HCEC 1CT (cell line): ENCODE results near the gene WASF3.
"Not testable (repeated sequence)": the region's sequence is repeated elsewhere in the genome, so short reads cannot be mapped to it uniquely, and the experiment has no call there.

Experiments
- DNase-seq: peaks from one replicate; pipeline ENCODE4 v3.0.0-alpha.2; 2017

Gene WASF3

DNA sequence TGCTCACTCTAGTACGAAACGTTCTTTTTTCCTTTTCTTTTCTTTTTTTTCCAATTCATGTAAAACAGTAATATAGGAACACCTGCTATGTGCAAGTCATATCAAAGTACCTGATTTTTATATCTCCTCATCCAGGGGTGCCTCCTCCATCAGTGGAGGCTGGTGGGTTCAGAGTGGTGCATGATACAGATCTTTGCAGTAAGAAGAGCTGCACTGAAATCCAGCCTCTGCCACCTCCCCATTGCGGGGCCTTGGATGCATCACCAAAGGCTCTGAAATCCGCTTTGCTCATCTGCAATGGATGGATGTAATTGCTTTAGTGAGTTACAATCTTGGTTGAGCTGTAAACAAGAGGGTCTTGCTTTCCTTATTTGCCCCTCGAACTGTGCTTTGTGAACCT lies 164.8 kb downstream of the WASF3 start:
- no peak for DNase-seq

DNA sequence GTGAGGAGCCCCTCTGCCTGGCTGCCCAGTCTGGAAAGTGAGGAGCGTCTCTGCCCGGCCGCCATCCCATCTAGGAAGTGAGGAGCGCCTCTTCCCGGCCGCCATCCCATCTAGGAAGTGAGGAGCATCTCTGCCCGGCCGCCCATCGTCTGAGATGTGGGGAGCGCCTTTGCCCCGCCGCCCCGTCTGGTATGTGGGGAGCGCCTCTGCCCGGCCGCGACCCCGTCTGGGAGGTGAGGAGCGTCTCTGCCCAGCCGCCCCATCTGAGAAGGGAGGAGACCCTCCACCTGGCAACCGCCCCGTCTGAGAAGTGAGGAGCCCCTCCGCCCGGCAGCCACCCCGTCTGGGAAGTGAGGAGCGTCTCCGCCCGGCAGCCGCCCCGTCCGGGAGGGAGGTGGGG lies 166.1 kb downstream of the WASF3 start:
- not testable (repeated sequence) for DNase-seq

DNA sequence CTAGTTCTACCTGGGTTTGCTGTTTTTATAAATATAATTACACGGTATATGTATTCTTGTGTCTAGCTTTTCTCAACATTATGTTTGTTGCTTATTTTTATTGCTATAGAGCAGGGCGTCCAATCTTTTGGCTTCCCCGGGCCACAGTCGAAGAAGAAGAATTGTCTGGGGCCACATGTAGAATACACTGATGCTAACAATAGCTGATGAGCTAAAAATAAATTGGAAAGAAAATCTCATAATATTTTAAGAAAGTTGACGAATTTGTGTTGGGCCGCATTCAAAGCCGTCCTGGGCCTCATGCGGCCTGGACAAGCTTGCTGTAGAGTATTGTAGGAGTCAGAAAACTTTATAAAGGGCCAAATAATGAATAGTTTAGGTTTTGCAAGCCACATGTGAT lies 169.2 kb downstream of the WASF3 start:
- DNase-seq, result no peak

DNA sequence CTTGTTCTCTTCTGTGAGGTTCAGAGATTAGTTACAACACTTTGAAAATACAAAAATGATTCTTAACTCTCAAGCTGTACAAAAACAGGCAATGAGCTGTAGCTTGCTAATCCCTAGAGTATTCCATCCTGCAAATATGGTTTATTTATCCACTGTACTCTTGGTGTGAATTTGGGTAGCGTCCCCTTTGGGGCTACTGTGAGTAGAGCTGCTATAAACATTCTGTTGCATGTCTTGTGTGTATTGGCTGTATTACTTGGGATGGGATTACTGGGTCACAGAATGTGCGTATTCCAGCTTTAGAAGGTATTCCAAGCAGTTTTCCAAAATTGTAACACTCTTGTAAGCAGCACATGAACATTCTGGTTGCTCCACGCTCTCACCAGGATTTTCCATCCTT lies 169.6 kb downstream of the WASF3 start:
- DNase-seq, result no peak

DNA sequence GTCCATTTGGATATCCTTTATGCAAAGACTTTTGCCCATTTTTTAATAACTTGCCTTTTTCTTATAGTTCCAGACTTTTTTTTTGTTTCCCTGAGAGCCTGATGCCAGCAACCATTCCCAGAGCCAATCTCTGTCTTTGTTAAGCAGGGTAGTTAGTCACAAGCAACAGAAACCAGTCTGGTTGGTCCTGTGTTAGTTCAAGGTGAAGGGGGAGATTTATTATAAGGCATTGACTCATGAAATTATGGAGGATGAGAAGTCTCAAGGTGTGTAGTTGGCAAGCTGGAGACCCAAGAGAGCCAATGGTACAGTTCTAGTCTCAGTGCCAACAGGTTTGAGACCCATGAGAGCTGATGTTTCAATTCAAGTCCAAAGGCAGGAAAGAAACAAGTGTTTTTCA lies 170.2 kb downstream of the WASF3 start:
- no peak for DNase-seq

DNA sequence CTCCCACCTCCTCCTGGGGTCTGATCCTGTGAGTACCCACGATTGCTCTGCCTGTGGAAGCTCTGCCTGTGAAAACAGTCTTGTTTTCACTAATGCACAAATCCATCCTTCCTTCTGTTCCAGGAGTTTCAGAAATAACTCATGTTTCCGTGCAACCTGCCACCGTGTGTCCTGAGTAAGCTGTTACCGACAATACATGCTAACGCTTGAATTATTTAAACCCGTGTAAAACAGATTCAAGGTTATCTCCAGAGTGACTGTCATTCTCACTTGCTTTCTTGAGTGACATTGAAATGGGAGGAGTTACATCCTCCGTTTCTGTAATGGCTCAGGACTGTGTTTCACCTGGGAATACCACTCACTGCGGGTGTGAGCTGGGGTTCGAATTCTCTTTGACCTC lies 178.2 kb downstream of the WASF3 start:
- DNase-seq, result no peak
